ENCODE results near the gene FBXO28.
A peak's percentile ranks its signal among the peaks of the same experiment; 100 is the strongest.

FBXO28 gene

DNA sequence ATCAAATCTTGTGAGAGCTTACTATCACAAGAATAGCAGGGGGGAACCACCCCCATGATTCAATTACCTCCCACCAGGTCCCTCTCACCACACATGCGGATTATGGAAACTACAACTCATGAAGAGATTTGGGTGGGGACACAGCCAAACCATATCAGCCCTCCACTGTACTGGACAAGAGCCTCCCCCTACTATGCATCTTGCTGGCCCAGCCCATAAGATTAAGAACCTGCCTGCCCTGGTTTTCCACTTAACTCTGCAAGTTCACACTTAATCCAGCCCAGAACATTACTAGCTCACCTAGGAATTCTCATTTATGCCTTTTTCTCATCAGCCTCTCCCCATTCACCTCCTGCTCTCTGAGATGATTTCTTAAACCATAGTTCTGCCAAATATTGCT, 18.0 kb upstream of the FBXO28 start:
- no peak for DNase-seq

DNA sequence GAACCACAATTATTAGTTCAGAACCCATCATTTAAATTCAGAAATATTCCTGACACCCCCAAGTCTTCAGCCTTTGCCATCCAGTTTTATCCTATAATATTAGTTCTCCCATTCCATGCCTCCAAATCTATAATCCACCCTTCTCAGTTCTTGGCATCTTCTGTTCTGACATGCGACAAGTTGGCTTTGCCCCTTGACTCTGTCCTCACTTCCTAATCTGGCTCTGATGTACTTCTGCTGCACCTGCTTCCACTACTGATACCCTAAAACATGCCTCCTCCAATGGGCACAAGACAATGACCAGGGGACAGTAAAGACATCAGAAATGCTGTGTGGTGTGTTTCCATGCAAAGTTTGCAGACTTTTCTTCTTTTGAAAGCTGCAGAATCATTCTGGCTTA, 17.1 kb upstream of the FBXO28 start:
- no peak for DNase-seq

DNA sequence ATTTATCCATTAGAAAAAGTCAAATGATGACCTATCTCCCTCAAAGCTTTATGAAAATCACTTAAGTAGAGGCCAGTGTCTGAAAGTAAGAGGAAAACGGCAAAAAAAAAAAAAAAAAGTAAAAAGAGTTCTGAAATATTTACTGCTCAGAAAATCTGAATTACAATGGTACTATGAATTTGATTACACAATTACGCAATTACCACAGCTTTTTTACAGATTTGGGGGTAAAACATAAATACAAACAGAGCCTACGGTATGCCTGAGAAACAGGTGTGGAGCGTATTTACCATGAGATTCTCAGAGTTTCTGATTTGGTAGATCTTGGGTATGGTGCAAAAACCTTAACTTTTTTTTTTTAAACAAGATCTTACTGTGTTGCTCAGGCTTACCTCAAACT, 15.9 kb upstream of the FBXO28 start:
- no peak for DNase-seq

DNA sequence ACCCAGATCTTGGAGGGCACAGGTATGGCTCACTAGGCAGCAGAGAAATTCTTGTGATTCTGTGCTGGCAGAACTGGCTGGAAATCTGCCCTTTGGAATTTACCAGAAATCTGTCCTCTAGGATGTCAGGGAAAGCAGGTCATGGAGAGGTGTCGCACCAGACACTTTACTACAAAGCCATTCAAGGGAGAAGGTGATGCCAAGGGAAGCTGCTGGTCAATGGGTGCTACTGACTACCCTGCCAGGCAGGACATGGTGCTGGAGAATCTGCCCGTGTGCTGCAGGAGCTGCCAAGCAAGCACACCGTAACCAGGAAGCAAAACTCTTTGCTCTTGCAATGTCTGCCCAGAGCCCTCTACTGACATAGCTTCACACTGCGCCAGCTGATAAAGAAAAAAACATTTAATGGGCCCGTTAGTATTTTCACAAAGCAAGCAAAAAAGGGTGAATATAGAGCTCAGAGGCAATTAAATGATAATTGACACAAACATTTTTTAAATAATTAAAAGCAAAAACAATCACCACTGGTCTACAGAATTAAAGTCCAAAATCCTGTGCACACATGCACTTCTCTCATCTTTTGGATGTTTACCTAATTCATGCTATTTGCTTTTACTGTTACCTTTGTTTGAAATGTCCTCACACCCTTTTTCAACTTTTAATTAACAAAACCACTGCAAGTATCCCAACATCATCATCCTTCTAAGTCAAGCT, 7.2 kb upstream of the FBXO28 start:
- DNase-seq = peak; percentile 10

DNA sequence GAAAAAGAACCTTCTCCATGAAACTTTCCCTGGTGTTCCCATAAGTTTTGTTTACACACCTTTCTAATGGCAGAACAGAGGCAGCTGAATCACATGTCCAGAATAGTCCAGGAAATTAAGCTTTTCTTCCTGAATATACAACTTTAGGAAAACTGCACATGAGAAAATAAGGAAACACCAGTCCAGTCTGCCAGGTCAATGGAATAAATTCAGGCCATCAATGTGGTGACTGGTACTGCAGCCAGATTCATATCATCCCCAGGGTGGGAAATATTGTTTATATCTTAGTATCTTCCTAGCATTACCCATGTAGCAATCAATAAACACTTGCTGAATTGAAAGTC, 6.7 kb upstream of the FBXO28 start:
- DNase-seq = no peak

DNA sequence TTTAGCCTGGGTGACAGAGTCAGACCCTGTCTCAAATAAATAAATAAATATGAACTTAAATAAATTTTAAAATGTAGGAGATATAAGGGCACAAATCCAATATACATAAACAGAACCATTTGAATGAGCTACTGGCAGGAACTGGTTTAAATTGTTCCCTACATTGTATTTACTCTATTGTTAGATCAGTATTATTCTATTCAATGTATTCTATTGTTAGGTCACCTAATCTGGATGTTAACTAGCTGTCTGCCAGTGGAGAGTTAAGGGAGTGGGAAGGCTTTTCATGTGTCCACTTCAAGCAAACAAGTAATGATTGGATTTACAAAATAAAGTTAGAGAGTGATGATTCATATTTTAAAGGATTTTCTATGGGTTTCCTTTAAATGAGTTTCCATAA, 4.9 kb upstream of the FBXO28 start:
- peak; percentile 6 for DNase-seq

DNA sequence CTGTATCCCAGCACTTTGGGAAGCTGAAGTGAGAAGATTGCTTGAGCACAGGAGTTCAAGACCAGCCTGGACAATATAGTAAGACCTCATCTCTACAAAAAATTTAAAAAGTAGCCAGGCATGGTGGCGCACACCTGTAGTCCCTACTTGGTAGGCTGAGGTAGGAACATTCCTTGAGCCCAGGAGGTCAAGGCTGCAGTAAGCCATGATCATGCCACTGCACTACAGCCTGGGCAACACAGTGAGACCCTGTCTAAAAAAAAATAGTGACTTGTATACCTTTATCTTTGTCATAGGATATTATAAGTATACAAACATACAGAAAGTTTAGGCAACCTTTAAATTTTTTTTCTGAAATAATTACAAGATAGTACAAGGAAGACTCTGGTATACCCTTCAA, 3.9 kb upstream of the FBXO28 start:
- no peak for DNase-seq

DNA sequence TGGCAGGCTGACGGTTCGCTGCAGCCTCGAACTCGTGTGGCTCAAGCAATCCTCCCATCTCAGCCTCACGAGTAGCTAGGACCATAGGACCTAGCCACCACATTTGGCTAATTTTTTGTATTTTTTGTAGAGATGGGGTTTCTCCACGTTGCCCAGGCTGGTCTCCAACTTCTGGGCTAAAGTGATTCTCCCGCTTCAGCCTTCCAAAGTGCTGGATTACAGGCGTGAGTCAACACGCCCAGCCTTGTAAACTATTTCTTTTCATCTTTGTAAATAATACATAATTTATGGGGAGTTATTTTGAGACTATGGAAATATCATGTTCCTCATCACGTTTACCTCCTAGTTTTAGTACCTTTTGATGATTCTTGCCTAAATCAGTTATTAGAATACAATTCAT, 906 bp upstream of the FBXO28 start:
- no peak for DNase-seq

DNA sequence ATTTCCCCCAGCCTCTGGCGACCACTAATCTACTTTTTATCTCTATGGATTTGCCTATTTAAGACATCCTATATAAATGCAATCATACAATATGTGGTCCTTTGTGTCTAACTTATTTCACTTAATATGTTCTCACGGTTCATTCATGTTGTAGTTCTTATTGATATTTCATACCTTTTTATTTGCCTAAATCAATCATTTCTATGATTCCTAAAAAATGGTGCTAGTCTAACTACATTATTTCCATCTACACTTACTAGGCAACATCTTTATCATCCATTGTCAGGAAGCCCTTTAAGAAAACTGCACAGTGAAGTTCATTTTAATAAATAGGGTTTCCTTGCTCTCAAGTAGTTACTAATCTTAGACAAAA, 380 bp upstream of the FBXO28 start:
- no peak for DNase-seq

DNA sequence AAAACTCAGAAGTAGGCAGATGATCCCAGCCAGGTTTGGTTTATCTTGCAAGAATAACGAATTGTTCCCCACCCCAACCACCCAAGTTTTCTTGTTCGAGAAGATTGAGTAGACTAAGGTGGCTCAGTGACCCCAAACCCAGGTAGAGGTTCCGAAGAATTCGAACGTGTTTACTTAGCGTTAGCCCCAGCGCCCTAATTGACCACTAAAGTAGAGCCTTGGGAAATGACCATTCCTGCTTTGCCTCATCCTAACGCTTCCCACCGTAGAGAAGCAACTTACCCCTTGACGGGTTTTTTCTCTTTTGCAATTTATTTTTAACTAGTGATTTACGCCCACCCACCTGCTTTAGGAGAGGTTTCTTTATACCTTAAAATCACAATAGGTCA, 870 bp downstream of the FBXO28 start:
- no peak for DNase-seq

DNA sequence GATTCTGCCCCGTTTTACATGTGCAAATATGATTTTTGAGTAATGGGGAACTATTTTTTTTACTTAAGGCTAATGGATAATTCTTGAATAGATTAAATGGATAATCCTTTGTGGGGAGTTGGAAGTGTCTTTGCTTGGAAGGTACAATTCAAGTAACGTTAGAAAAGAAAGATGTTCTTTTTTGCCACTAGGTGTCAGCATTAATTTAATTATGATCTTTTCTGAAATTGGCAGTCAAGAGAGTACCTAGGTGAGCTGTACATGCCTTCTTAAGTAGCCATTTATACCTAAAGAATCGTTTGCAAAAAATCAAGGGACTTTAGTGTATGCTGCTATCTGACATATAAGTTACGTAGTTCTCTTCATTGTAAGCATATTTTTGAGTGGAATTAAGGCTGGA, 2.2 kb downstream of the FBXO28 start:
- peak; percentile 79 for DNase-seq

DNA sequence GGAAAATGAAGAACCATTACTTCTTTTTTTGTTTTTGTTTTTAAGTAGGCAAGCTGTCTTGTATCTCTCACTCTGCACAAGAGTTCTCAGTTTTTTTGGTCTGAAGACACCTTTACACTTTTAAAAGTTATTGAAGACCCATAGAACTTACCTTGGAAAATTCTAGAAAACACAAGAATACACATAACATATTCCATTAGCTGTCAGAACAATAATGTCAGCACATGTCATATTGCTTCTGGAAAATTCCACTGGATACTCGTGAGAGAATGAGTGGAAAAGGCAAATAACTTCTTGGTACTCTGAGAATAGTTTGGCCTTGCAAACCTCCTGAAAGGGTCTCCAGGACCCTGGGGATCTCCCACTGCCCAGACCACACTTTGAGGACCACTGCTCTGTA, 4.8 kb downstream of the FBXO28 start:
- no peak for DNase-seq

DNA sequence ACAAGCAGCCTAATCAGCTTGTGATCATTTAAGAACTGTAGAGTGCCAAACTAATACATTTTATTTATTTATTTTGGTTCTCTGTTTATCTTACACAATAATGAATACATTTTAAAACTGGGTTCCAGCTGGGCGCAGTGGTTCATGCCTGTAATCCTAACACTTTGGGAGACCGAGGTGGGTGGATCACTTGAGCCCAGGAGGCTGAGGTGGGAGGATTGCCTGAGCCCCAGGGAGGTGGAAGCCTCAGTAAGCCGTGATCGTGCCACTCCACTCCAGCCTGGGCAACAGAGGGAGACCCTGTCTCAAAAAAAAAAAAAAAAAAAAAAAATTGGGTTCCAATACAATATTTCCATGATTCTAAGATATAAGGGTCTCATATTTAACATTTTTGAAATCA, 9.2 kb downstream of the FBXO28 start:
- no peak for DNase-seq

DNA sequence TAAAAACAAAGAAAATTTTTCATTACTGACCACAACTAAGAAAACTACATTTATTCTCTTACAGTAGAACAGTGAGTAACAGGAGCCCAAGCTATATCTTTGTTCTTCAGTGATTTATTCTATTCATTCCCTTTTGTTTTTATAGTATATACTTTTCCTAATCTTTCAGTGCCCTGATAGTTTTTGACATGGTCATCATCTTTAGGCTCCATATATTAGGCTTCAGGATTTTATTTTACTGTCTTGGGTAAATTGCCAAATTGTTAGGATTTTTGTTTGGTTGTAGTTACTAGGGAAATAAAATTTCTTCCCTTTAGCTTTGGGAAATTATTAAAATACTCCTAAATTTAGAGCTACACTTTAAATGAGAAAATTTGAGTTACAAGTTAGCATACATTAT, 10.3 kb downstream of the FBXO28 start:
- no peak for DNase-seq

DNA sequence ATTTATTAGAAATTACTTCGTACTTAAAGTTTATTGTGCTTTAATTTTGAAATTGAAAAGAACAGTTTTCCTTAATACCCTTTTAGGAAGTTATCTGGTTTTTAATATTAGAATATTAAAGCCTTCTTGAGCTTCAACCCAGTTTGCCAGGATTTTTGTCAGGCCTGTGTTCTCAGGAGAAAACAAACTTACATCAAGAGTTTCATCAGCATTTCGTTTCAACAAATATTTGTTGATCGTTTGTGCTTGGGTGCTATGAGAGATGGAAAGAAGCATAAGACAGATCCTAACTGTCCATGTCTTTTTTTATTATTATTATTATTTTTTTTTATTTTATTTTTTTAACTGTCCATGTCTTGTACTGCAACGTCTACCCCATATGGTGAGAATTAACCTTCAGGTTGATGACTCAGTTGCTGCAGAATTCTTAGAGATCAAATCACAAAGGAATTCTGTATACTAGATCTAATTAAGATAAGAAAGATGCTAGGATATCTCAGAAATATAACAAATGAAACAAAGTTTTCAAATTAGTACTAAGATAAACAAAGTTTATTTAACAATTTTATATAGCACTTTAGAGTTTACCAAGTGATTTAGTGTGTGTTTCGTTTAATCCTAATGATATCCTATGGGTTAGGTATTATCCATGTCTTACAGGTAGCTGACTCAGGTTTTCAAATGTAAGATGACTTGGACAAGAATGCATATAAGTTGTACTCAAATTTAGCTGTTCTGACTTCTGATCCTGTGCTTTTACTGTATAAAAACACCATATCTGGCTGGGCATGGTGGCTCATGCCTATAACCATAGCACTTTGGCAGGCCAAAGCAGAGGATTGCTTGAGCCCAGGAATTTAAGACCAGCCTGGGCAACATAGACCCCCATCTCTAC, 14.3 kb downstream of the FBXO28 start:
- DNase-seq = no peak

DNA sequence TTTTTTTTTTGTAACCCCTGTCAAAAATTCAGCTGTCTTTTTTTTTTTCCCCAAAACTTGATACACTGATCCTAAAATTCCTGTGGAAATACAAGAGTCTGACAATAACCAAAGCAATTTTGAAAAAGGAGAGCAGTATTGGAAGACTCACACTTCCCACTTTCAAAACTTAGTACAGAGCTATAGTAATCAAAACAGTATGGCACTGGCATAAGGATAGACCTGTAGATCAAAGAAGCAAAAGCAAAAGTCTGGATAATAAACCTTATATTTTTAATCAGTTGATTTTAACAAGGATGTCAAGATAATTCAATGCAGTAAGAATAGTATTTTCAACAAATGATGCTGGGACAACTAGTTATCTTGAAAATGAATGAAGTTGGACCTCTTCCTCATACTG, 17.3 kb downstream of the FBXO28 start:
- no peak for DNase-seq

DNA sequence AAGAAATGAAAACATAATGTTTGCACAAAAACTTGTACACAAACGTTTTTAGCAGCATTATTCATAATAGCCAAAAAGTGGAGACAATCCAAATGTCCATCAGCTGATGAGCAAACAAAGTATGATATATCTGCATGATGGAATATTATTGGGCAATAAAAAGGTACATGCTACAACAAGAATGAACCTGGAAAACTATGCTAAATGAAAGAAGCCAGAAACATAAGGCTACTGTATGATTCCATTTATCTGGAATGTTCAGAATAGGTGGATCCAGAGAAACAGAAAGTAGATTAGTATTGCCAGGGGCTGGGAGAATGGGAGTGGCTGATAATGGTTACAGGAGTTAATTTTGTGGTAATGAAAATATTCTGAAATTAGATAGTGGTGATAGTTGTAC, 19.0 kb downstream of the FBXO28 start:
- no peak for DNase-seq

DNA sequence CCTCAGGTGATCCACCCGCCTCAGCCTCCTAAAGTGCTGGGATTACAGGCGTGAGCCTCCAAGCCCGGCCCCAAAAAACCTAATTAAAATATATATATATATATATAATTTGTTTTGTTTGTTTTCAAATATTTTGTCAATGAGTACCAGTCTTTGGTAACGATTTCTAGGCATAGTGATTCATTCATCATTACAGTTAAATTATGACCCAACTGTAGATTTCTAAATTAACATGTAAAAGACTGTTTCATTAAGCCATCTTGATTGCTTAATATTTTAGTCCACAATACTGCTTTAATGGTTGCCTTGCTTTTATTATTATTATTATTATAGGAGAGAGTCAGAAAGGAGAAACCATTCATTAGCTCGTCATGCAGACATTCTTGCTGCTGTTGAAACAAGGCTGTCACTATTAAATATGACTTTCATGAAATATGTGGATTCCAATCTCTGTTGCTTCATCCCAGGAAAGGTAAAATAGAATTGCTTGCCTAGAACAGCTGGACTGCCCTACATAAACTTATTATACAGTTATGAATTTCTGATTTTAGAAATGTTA, 19.9 kb downstream of the FBXO28 start:
- DNase-seq = no peak

DNA sequence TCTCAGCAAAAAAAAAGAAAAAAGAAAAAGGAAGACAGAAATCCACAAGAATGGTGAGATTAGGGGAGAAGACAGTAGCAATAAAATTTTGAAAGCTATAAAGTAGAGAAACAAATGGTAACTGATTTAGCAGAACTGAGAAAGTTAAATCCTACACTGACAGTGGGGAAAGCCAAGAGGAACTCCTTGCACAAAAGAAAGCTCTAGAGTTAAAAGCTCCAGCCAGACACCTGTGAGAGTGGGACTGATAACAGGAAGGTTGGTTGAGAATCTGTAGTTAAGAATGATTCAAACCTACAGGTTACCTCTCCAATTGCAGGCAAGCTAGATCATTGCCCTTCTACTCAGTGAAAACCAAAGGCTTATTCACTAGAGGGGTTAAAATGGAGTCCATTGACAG, 23.6 kb downstream of the FBXO28 start:
- no peak for DNase-seq

DNA sequence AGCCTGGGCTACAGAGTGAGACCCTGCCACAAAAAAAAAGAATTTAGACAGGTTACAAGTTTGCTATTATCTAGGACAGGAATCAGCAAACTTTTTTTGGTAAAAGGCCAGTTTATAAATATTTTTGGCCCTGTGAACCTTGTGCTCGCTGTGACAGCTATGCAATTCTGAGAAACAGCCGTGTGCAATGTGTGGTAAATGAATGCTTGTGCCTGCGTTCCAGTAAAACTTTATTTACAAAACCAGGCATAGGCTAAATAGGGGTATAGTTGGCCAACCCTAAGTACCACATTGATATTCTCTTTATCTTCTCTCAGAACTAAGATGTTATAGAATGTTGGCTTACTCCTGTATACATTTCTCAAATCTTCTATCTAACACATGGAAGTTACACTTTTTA, 24.3 kb downstream of the FBXO28 start:
- no peak for DNase-seq

DNA sequence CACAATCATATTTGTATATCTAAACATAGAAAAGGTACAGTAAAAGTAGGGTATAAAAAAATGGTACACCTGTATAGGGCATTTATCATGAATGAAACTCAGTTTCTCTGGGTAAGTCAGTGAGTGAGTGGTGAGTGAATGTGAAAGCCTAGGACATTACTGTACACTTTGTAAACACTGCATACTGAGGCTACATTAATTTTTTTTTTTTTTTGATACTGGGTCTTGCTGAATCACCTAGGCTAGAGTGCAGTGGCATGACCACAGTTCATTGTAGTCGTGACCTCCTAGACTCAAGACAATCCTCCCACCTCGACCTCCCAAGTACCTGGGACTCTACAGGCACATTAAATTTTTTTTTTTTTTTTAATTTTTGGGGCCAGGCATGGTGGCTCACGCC, 27.8 kb downstream of the FBXO28 start:
- no peak for DNase-seq

DNA sequence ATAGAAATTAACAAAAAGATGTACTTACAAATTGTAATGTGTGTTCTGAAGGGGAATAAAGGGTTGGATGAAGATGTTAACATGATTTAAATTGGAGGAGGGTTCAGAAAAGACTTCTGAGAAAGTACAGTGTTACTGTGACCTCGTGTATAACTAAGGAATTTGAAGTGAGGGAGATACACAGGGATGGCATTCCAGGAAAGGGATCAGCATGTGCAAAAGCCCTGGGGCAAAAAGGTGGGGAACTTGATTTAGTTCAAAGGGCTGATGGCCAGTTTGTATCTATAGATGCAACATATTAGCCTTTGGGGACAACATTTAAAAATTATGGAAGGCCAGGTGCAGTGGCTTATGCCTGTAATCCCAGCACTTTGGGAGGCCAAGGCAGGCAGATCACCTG, 35.8 kb downstream of the FBXO28 start:
- DNase-seq = no peak

DNA sequence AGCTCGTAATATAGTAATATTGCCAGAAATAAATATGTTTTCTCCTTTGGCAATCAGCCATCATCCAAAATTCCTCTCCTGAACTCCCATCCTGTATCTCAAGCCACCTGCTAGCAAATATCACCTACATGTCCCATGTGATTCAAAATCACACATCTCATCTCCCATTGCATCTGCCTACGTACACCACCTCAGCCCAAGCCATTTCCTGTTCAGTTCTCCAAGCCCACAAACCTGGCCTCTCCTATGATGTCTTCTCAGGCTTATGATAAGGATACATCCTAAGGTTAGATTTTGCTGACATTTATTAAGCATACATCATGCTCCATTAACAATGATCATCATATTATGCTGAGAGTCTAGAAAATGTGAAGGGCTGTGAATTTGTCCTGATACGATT, 37.2 kb downstream of the FBXO28 start:
- DNase-seq = no peak

DNA sequence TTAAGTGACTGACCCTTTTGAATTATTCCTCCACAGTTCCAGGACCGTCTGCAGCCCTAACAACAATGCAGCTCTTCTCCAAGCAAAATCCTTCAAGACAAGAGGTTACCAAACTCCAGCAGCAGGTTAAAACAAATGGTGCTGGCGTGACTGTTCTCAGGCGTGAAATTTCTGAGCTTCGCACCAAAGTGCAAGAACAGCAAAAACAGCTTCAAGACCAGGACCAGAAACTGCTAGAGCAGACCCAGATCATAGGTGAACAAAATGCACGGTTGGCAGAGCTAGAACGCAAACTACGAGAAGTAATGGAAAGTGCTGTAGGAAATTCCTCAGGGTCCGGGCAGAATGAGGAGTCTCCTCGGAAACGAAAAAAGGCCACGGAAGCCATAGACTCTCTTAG, 43.4 kb downstream of the FBXO28 start:
- no peak for DNase-seq

DNA sequence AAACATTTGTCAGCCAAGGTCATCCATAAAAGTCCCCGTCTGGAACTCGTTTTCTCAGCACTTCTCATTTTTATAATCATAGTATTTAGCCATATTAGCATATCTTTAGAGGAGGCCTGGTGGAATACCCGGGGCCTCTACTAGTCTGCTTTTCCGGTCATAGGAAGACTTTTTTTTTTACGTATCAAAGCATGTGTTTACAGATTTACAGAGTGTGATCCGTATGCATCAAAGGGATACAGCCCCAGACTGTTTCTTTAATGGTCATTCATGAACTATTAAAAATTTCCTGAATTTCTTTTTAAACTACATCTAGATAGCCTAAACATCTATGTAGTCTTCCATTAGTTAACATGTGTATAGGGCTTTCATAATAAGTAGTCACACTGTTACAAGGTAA, 45.6 kb downstream of the FBXO28 start:
- DNase-seq = no peak

Measured in NCI-H2081 treated with DMSO at 0.1 percent for 48 hours (cell line).